ENCODE measurements around the gene ZSCAN23. TPM values are rescaled to one million over a fixed set of nuclear protein-coding genes. Genes with fewer than 3 reads are reported as not detected.

Gene ZSCAN23
- total and polyA plus RNA-seq, 2 donors (not counting 1 experiment from before 2014, with no cell fraction given) = 3.8 to 5.1 TPM

DNA sequence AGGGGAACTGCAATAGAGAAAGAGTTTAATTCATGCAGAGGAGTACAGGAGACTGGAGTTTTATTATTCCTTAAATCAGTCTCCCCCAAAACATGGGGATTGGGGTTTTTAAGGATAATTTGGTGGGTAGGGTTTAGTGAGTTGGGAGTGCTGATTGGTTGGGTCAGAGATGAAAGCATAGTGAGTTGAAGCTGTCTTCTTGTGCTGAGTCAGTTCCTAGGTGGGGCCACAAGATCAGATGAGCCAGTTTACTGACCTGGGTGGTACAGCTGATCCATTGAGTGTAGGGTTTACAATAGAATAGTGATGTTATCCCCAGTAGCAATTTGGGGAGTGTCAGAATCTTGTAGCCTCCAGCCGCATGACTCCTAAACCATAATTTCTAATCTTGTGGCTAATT is 43.2 kb upstream of the ZSCAN23 start:
- Histone ChIP-seq H4K20me1 (ENCODE audit: control insufficient read depth, extremely low read depth, insufficient read depth, low read length) (no peaks in the 10 kb centered on the region), H3K4me3 (replicated peaks in 1 of 4; ENCODE audit: control extremely low read depth in 1 of 4, insufficient read depth in 1 of 4, low read depth in 3 of 4, low read length in 4 of 4) (no peak overlapping the region), H3K9ac (ENCODE audit: insufficient read depth, low read length) (no peak overlapping the region)

GRCh38 chr6:28485482-28485881 is 42.2 kb upstream of the ZSCAN23 start:
- no peak overlapping the region for H3K4me3 ChIP-seq (replicated peaks in 1 of 4; ENCODE audit: control extremely low read depth in 1 of 4, insufficient read depth in 1 of 4, low read depth in 3 of 4, low read length in 4 of 4)
- DNase-seq (ENCODE audit: low read depth in 2 of 2) = no peak
- no peak overlapping the region for H3K4me2 ChIP-seq (ENCODE audit: extremely low read depth, insufficient read depth, low read length)
- no peak overlapping the region for H3K27ac ChIP-seq (ENCODE audit: insufficient read depth, low read length)
- no peaks in the 10 kb centered on the region for H3K79me2 ChIP-seq (ENCODE audit: control insufficient read depth, insufficient read depth, low read length)
- H3K9me3 ChIP-seq (ENCODE audit: control insufficient read depth, insufficient read depth, low read depth, low read length) = no peaks in the 10 kb centered on the region
- no peak overlapping the region for H2AFZ ChIP-seq (ENCODE audit: low read length)
- peaks cover 6% of the 10 kb centered on the region for H3K27me3 ChIP-seq (ENCODE audit: control insufficient read depth, insufficient read depth, low read length)
- no peaks in the 10 kb centered on the region for H3K4me1 ChIP-seq (ENCODE audit: control insufficient read depth, extremely low read depth, insufficient read depth, low read length)
- H4K20me1 ChIP-seq (ENCODE audit: control insufficient read depth, extremely low read depth, insufficient read depth, low read length) = no peaks in the 10 kb centered on the region
- no peak overlapping the region for H3K9ac ChIP-seq (ENCODE audit: insufficient read depth, low read length)
- no peaks in the 10 kb centered on the region for H3K36me3 ChIP-seq (ENCODE audit: control insufficient read depth, insufficient read depth, low read length)
- TF ChIP-seq EZH2 (IDR thresholded peaks at IDR 0.05; ENCODE audit: low read length, missing control alignments) = no peak
- TF ChIP-seq, protein P1, sequence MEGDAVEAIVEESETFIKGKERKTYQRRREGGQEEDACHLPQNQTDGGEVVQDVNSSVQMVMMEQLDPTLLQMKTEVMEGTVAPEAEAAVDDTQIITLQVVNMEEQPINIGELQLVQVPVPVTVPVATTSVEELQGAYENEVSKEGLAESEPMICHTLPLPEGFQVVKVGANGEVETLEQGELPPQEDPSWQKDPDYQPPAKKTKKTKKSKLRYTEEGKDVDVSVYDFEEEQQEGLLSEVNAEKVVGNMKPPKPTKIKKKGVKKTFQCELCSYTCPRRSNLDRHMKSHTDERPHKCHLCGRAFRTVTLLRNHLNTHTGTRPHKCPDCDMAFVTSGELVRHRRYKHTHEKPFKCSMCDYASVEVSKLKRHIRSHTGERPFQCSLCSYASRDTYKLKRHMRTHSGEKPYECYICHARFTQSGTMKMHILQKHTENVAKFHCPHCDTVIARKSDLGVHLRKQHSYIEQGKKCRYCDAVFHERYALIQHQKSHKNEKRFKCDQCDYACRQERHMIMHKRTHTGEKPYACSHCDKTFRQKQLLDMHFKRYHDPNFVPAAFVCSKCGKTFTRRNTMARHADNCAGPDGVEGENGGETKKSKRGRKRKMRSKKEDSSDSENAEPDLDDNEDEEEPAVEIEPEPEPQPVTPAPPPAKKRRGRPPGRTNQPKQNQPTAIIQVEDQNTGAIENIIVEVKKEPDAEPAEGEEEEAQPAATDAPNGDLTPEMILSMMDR (conservative IDR thresholded peaks at IDR 0.05 in 1 of 2, IDR thresholded peaks at IDR 0.05 in 1 of 2; ENCODE audit: low read depth in 1 of 2, low read length in 2 of 2) = no peak

More for the DNA sequence above, 43.2 kb upstream of the ZSCAN23 start:
- H3K4me2 ChIP-seq (ENCODE audit: extremely low read depth, insufficient read depth, low read length) = no peak overlapping the region
- H3K4me1 ChIP-seq (ENCODE audit: control insufficient read depth, extremely low read depth, insufficient read depth, low read length) = no peaks in the 10 kb centered on the region
- no peak overlapping the region for H3K27ac ChIP-seq (ENCODE audit: insufficient read depth, low read length)
- no peaks in the 10 kb centered on the region for H3K79me2 ChIP-seq (ENCODE audit: control insufficient read depth, insufficient read depth, low read length)
- no peaks in the 10 kb centered on the region for H3K9me3 ChIP-seq (ENCODE audit: control insufficient read depth, insufficient read depth, low read depth, low read length)
- peaks cover 1% of the 10 kb centered on the region for H3K27me3 ChIP-seq (ENCODE audit: control insufficient read depth, insufficient read depth, low read length)
- DNase-seq (ENCODE audit: low read depth in 2 of 2) = no peak
- no peaks in the 10 kb centered on the region for H3K36me3 ChIP-seq (ENCODE audit: control insufficient read depth, insufficient read depth, low read length)
- no peak overlapping the region for H2AFZ ChIP-seq (ENCODE audit: low read length)
- no peak for TF ChIP-seq EZH2 (IDR thresholded peaks at IDR 0.05; ENCODE audit: low read length, missing control alignments)
- TF ChIP-seq, protein P1 (conservative IDR thresholded peaks at IDR 0.05 in 1 of 2, IDR thresholded peaks at IDR 0.05 in 1 of 2; ENCODE audit: low read depth in 1 of 2, low read length in 2 of 2) = no peak

DNA sequence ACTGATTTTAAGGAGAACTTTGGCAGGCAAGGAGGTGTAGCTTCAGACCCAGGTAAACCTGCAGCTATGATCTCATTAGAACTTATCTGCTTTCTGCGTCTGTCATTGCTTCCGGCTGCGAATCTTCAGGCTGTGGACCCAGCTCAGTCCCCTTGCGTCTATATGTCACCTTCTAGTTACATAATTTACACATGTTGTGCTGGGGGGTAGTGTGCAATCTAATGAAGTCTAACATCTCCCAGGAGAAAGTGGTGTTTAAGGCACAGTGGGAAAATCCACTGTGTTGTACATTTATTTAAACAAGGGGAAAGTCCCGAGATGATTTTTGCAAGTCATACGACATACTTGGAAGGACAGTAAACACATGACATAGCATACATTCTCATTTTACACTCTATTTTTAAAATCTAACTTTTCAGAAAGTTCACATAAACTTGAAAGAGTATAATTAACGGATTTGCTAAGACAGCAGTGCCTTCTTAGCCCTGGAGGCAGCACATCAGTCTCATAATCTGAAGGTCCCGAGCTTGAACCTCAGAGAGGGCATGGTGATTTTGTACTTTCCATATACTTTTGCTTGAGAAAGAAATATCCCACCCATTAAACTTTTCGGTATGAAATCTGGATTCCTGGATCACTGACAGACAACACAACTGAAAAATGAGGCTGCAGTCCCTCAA is 37.1 kb upstream of the ZSCAN23 start:
- H3K4me2 ChIP-seq (ENCODE audit: extremely low read depth, insufficient read depth, low read length) = no peak overlapping the region
- H3K9ac ChIP-seq (ENCODE audit: insufficient read depth, low read length) = no peak overlapping the region
- TF ChIP-seq, protein P1 (conservative IDR thresholded peaks at IDR 0.05 in 1 of 2, IDR thresholded peaks at IDR 0.05 in 1 of 2; ENCODE audit: low read depth in 1 of 2, low read length in 2 of 2) = no peak
- TF ChIP-seq EZH2 (IDR thresholded peaks at IDR 0.05; ENCODE audit: low read length, missing control alignments) = no peak
- no peak overlapping the region for H3K4me3 ChIP-seq (replicated peaks in 1 of 4; ENCODE audit: control extremely low read depth in 1 of 4, insufficient read depth in 1 of 4, low read depth in 3 of 4, low read length in 4 of 4)
- no peaks in the 10 kb centered on the region for H3K79me2 ChIP-seq (ENCODE audit: control insufficient read depth, insufficient read depth, low read length)
- H3K4me1 ChIP-seq (ENCODE audit: control insufficient read depth, extremely low read depth, insufficient read depth, low read length) = no peaks in the 10 kb centered on the region
- no peaks in the 10 kb centered on the region for H3K36me3 ChIP-seq (ENCODE audit: control insufficient read depth, insufficient read depth, low read length)
- no peaks in the 10 kb centered on the region for H3K9me3 ChIP-seq (ENCODE audit: control insufficient read depth, insufficient read depth, low read depth, low read length)
- DNase-seq (ENCODE audit: low read depth in 2 of 2) = no peak
- H2AFZ ChIP-seq (ENCODE audit: low read length) = no peak overlapping the region
- H3K27ac ChIP-seq (ENCODE audit: insufficient read depth, low read length) = no peak overlapping the region
- H3K27me3 ChIP-seq (ENCODE audit: control insufficient read depth, insufficient read depth, low read length) = peaks cover 14% of the 10 kb centered on the region
- H4K20me1 ChIP-seq (ENCODE audit: control insufficient read depth, extremely low read depth, insufficient read depth, low read length) = no peaks in the 10 kb centered on the region
